A204.1 (cell line): ENCODE measurements around the gene AGPAT4.

Experiments used
- FAIRE-seq: peaks from 2 replicates; lab custom pipeline; 2012; peaks lifted over from hg19 to GRCh38; lab: Jason Lieb, UNC

Gene AGPAT4

DNA sequence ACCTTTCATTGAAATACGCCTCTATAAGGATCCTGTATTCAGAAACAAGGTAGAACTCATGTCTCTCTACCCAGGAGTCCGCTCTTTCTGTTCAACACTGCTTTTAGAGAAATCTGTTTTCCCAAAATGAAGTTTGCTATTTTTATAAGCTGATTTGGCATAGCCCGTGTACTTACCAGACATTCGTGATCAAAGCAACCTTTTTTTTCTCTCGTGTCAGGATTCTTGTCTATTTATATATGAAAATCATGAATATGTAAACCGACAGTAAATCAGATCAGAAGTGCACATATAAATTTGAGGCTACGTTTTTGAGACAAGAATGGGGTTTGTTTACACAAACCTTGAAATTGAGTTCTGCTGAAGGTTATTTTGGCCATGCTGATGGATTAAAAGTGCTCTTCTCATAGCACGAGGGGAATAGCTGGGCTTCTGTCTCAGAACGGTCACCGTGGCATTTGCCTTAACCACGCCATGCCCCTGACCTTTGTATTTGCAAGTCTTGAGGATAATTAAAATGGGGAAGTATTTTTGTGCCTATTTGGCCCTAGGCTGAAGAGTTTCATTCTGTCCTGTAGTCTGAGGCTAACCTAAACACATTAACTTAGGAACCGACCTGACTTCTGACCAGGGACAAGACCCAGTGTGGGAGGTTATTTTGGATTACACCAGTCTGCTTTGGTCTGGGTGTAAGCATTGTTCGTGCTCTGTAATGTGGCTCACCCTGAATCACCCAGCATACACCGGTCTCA lies 163.7 kb downstream of the AGPAT4 start:
- no peak for FAIRE-seq

DNA sequence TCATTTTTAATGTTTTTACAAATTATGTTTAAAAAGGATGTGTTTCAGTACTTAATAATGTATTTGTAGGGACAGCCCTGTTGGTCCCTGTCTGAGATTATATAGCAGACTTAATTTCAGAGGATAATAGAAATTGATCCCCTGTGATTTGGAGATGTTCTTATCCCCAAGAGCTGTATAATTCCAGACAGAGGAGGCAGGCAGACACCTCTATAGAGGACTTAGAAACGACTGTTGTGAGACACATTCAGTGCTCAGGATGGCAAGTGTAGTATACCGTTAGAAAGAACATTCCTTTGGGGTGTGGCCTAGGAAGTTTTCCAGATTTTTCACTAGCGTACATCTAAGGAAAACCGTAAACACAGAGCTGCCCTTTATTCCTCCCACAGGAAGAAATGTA lies 164.5 kb downstream of the AGPAT4 start:
- no peak for FAIRE-seq

DNA sequence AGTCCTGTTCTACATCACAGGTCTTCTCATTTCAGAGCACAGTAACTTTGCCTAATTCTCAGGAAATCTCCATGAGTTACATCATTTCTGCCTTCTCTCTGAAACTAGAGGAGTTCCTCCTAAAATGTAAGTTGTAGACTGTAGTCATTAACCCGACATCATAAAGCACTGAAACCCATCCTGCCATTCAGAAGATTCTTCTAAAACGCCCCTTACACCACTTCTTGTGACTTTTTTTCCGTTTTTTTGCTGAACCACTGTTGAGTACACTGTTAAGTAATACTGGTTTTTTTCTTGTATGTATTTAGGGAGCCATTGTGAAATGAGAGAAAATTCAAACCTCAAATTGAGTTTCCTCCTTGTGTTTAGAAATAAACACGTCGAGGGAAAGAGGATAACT lies 164.9 kb downstream of the AGPAT4 start:
- FAIRE-seq = no peak

DNA sequence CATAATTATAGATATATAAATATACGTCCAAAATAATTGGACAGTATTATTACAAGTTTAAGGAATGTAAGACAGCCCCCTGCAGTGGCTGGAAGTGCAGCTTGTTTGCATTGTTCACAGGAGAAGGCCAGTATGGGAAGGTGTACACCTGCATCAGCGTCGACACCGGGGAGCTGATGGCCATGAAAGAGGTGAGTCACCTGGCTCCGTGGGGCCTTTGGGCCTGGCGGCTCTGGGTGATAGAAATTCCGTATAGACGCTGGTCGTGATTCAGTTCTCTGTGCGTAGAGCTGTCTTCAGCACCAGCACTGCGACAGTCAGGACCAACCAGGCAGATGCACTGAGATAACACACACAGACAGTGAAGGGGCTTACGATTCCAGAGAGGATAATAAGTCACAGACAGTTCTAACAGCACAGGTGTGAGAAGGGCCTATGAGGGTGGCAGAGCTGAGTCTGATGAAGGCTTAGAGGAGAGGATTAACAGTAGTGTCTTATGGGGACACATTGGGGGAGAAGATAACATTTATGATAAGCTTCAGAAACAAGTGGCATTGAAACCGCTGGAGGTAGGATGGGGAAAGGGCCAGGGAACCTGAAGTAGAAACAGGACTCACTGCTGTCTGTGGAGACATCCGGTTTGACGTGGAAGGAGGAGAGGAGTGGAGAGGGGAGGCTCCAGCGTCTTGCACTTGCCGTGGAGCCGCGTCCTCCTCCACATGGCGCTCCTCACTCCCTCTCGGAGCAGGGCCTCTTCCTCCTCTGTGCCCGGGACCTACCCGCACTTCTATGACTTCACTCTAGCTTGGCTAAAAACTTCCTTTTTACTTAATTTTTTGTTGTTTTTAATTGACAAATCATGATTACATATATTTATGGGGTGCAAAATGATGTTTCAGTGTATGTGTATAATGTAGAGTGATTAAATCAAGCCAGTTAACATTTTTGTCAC lies 165.8 kb downstream of the AGPAT4 start:
- no peak for FAIRE-seq

DNA sequence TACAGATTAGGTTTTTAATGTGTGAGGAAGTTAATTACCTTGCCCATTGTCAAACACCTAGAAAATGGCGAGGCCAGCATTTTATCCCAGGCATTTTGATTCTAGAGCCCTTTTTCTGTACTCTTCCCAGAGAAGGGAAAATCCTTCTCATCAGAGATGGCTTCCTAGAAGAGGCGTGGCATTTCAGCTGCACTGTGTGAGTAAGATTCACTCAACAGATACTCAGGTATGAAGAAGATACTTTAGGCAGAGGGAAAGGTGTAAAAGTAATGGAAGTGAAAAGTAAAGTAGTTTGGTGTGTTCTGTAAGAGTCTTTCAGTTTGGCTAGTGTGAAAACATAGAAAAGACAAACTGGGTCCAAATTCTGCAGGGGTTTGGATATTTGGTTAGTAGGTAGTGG lies 168.5 kb downstream of the AGPAT4 start:
- no peak for FAIRE-seq

DNA sequence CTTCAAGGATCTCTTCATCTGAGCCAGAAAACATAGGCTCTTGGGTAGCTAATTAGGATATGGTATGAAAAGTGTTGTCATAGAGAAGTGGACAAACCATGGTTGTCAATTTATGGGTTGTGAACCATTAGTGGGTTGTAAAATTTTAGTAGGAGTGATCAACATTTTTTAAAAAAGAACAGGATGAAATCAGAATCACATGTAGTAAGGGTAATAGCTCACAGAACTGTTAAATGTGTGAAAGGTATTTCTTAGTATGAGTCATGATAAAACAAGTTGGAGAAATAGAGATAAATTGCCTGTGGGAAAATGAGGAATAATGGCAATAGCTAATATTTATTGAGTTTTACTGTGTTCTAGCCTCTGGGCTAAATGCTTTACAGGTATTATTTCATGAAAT lies 168.9 kb downstream of the AGPAT4 start:
- FAIRE-seq = no peak

DNA sequence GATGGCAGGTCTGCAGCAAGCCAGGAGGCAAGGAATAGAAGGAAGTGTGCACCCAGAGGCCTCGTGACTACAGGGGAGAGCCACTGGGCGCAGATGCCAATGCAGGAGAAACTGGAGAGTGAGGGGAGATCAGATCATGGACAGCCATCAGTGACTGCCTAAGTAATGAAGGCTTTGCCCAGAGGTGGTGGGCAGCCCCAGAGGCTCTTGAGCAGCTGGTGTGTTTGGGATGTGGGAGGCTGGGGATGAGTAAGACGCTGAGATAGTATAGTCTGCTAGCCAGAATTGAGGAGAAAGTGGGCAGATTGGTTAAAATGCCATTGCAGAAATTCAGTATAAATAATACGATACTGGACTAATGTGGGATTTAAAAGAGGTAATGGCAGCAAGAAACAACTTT lies 170.4 kb downstream of the AGPAT4 start:
- no peak for FAIRE-seq

DNA sequence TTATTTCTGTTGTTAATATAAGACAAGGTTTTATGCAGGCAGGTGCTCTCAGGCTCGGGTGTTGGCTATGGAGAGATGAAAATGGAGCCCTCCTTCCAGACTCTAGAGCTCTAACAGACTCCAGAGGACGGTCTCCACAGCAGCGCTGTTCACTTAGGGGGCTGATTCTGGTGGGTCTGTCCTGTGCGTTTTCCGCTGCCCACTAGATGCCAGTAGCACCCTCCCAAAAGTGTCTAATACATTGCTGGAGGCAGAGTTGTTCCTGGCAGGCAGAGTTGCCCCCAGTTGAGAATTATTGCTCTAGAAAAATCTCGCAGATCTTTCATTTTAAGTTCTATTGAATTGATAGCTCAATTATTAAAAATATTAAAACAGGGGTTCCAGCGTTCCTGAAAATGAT lies 172.3 kb downstream of the AGPAT4 start:
- no peak for FAIRE-seq

DNA sequence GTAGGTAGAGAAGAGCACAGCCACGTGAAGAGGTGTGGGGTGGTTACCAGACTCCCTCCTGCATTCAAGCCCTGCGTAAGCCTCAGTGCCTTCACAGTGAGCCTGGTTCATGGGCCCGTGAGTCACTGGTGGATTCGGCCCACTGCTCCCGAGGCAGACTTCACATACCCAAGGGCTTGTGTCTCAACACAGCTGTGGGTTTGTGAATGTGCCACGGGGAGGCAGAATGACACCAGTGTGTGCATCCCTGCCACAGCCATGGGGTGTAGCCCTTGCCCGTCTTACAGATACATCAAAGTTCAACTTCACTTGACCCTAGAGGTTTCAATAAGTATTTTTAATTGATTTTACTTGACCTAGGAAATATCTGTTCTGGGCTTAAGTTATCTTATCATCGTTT lies 173.8 kb downstream of the AGPAT4 start:
- FAIRE-seq = no peak

DNA sequence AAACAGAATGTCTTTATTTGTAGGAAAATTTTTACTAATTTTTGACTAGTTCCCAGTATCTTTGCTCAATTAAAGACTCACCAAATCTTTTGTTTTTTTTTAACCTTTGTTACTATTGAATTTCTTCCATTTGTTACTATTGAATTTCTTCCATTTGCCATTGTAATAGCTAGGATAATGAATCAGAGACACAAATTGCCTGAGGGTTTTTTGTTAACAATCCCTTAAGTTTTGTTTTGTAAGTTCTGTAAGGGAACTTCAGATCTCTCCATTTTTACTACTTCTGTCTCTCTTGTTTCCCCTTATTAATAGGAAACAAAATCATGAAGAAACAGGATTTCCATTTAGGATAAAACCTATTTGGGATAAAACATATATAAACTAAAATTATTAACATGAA lies 177.9 kb downstream of the AGPAT4 start:
- no peak for FAIRE-seq

DNA sequence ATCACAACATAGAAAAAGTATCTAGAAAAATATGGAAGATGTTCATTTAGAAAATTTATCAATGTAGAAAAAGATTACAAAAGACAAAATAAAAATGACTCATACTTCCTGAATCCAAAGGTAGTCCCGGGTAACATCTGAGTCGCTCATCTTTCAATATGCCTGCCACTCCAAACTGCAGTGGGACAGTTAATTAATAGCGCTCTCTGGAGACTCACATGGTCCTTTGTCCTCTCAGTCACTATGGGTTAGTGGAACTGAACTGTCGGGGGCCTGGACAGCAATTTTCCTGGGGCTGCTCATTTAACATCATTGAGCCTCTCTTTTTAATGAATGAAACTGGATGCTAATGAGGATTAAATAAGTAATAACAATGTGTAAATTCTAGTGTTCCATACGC lies 178.9 kb downstream of the AGPAT4 start:
- no peak for FAIRE-seq

DNA sequence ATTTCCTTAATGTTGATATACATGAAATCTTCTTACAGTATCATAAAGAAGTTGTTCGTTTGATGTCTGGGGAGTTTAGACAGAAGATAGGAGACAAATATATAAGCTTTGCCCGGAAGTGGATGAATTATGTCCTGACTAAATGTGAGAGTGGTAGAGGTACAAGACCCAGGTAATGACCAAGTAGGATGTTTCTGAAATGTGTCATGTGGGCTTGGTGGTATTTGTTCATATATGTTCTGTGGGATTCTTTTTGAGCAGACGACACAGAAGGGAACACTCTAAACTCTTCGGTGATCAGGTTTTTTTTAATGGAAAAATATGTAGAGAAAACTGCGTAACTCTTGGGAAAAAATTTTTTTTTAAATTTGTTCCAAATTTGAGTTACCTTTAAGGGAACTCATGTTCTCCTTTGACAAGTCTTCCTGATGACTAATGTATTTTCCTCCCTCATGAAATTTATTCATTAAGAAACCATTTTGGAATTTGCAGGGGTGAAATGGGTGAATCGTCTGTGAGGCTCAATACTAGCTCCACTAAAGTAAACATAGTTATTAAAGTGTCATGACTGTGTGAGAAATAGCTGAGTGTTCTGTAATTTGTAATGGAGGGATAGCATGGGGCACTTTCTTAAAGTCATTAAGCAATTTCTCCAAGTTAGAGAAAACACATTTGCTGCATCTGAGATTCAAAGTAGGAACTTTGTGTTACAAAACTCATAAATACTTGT lies 181.7 kb downstream of the AGPAT4 start:
- no peak for FAIRE-seq

DNA sequence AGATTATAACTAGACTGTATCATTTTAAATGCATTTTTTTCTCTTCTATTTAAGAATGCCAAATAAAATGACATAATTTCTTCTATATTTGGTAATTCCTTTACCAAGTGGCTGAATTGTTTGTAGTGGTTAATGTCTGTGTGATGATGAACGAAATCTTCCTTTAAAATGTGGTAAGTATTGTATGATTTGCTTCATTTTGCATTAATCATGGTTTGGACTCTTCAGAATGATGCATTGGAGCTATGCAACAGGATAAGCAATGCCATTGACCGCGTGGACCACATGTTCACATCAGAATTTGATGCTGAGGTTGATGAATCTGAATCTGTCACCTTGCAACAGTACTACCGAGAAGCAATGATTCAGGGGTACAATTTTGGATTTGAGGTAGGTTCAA lies 182.7 kb downstream of the AGPAT4 start:
- FAIRE-seq = no peak

DNA sequence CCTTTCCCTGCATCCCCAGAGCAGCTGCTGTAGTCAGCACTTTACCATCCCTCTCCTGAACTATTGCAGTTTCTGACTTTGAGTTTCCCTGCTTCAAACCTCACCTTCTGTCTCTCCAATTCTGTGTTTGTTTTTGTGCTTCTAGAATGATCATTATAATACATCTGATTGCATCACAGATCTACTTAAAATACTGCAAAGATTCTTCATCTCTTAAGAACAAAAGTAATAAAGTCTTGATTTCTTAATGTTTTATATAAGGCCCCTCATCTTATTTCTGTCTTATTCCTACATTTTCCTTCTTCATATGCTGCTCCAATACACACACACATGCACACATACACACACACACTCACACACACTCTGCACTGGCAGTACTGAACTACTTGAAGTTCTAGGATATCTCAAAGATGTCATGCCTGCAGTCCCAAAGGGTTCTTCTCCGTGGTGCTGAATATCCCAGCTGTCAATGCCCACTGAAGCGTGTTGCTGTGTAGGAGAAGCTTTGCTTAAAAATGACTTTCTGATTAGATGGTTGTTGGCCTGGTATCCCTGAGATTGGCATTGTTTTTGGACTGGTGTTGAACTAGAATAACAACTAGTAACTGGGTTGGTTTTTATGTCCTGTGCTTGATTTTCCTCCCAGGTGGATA lies 185.1 kb downstream of the AGPAT4 start:
- no peak for FAIRE-seq

DNA sequence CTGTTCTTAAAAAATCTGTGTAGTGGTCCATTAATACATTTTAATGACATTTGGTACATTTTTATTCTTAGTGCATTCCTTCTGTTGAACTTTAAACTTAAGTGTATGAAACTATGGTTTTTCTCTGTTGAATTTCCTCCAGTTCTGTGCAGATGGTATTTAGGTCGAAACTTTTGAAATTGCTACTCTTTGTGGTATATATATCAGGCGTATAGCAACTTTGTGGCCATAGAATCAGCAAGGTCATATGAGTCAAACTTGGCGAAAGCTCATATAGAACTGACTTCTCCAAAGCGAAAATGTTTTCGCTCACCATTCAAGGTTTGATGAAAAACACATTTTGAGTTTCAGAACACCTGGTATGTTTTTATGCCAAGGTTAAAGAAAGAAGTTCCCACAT lies 188.6 kb downstream of the AGPAT4 start:
- FAIRE-seq = no peak

DNA sequence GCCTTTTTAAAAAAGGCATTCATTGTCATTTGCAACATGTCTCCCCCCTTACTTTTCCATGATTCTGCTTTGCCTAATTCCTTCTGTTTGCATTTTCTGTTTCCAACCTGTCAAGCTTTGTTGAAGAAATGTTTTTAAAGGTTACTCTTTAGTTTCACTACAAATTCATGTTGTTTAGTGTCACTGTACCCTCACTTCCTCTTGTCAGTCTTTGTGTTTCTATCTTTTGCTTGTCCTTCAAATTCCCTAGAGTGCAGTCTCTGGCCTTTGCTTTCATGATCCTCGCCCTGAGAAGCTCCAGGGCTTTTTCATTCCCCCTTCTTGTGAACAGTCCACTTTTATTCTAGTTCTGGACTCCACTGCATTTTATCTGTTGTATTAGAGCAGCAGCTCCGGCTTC lies 191.6 kb downstream of the AGPAT4 start:
- no peak for FAIRE-seq

DNA sequence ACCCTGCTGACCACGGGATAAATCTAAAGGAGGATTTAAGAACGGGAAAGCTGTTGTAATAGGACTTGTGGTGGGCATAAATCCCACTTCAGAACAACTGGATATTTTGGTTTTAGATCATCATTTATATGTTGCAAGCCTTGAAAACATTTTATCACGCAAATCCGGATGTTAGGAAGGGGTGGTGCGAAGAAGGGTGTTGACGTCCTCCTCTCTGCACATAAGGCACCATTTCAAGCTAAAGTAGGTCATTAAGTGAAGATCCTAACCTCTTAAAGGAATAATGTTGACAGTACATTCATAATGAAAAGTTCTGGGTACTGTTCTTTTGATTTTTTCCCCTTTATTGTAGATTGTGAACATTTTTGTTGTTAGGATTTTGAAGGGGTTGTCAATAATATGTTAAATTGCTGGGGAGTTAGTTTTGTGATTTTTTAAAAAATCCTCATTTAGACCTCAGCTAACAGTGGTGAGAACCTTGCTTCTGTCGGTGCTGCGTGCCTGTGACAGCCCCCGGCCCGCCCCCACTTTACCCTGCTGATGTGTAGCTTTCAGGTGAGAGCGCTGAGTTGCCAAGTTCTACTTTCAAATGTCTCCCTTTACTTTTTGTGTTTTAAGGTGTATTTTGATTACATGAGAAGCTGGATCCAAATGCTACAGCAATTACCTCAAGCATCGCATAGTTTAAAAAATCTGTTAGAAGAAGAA lies 193.4 kb downstream of the AGPAT4 start:
- no peak for FAIRE-seq
